HUES6 (cell line): ENCODE measurements around the gene KIF21A.
"Not testable (repeated sequence)": the region's sequence is repeated elsewhere in the genome, so short reads cannot be mapped to it uniquely, and the experiment has no call there.

Experiments used
- H3K27ac ChIP-seq: 2 replicates; pipeline ENCODE4 v1.7.0; 2013; ENCODE audit warnings: low read depth, mild to moderate bottlenecking, low read length, inconsistent platforms
- H3K27me3 ChIP-seq: 2 replicates; pipeline ENCODE4 v1.6.1; 2013; ENCODE audit warnings: low read length; ENCODE audit not compliant: control insufficient read depth, insufficient read depth
- H3K36me3 ChIP-seq: 2 replicates; pipeline ENCODE4 v1.6.1; 2013; ENCODE audit warnings: low read length; ENCODE audit not compliant: control insufficient read depth, insufficient read depth
- H3K4me1 ChIP-seq: 2 replicates; pipeline ENCODE4 v1.6.1; 2013; ENCODE audit warnings: low read length; ENCODE audit not compliant: control insufficient read depth, insufficient read depth
- H3K4me3 ChIP-seq: 2 replicates; pipeline ENCODE4 v1.5.1; 2013; ENCODE audit warnings: low read depth, low read length
- H3K9ac ChIP-seq: one replicate; pipeline ENCODE4 v1.6.1; 2013; ENCODE audit warnings: mild to moderate bottlenecking, low read length
- H3K9me3 ChIP-seq: 2 replicates; pipeline ENCODE4 v1.6.1; 2013; ENCODE audit warnings: low read depth, low read length; ENCODE audit not compliant: control insufficient read depth, insufficient read depth

KIF21A gene

DNA sequence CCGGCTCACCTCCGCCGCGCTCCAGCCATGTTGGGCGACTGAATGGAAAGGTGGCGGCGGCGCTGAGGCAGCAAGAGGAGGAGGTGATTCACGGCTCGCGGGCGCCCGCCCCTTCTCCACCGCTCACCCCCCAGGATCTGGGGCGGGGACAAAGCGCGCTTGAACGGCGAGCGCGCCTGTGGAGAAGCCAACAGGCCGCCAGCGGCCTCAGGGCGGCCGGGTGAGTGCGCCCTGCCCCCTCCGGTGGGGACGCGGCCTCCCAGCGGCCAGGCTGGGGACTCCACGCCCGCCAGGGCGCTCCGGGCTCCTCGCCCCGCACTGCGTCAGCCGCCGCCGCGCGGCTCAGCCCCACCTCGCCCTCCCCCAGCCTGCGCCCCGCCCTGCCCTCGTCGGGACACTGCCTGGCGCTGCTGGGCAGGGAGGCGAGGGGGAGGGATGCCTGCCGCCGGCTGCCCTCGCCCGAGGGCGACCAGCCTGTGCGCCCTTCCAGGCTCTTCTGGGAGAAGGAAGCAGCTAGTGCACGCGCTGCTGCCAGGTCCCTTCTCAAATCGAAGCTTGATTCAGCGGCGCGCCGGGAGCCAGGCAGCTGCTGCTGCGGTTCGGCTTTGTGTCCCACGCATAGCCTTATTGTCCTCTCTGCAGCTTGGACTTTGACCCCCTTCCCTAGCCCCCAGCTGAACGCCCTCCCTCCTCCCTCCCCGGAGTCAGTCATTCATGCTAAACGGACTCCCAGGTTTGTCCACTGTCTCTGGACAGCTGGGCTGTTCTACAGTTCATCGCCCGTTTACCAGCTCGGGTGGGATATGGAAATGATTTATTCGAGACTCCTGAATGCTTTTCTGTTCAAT, at the start of gene KIF21A:
Gene KIF21A, minus strand, starts transcription at position 40 of the 848 bp plus-strand sequence. CDS start 150 bp downstream, outside the sequence.
- H3K4me3 ChIP-seq = peak within 1 kb of the TSS; percentile 71
- peak within 1 kb of the TSS; percentile 81 for H3K9ac ChIP-seq
- H3K27ac ChIP-seq = peak within 1 kb of the TSS; percentile 32; the same call in 1 of the 2 replicates
- peaks cover 23% of the 10 kb centered on the region for H3K4me1 ChIP-seq
- H3K27me3 ChIP-seq = peaks cover 17% of the 10 kb centered on the region
- no peaks in the 10 kb centered on the region for H3K9me3 ChIP-seq
- no peaks in the 10 kb centered on the region for H3K36me3 ChIP-seq

DNA sequence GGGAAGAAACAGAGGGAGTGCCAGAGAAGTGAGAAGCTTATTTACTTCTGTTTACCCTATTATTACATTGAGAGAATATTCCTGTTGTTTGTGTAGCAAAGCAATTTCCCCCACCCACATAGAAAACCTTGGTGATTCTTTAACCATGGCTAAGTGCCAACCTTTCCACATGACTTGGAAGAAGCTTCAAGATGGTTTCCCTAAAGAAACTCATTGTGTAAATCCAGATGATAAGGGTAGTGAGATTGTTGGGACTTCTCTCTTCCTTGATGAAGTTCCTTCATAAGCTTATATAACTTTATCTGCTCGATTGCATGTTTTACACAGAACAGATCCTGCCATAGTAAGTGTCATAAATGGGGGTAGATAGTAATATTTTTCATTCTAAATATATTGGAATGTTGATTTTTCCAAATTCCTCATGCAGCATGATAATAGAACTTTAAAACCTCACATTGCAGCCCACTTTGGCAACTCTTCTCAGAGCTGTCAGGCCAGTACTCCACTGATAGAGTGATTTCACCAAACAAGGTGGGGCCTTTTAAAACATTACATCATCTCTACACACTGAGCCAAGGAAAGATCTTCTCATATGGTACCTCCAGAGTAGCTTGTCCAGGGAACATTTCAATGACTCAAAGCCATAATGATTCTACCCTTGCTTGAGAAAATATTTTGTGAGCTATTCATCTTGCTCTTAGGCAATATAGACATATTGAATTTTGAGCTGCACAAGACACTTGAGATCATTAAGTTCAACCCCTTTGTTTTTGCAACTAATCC, 47.8 kb upstream of the KIF21A start:
- no peak overlapping the region for H3K4me3 ChIP-seq
- no peak overlapping the region for H3K27ac ChIP-seq
- no peaks in the 10 kb centered on the region for H3K4me1 ChIP-seq
- no peaks in the 10 kb centered on the region for H3K27me3 ChIP-seq
- H3K36me3 ChIP-seq = no peaks in the 10 kb centered on the region
- no peak overlapping the region for H3K9ac ChIP-seq
- H3K9me3 ChIP-seq = no peaks in the 10 kb centered on the region

DNA sequence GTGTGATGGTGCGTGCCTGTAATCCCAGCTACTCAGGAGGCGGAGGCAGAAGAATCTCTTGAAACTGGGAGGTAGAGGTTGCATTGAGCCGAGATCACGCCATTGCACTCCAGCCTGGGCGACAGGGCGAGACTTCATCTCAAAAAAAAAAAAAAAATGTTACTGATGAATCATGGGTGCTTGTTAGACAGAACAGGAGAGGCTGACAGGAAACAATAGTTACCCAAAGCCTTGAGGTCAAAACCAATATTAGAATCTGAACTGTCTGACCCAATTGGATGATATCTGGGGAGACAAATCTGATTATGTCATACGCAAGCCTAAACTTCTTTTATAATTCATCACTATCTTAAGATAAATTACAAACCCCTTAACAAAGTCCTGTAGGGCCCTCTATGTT, 40.7 kb upstream of the KIF21A start:
- Histone ChIP-seq H3K4me3 (no peak overlapping the region), H3K27me3 (no peaks in the 10 kb centered on the region), H3K9me3 (no peaks in the 10 kb centered on the region)

DNA sequence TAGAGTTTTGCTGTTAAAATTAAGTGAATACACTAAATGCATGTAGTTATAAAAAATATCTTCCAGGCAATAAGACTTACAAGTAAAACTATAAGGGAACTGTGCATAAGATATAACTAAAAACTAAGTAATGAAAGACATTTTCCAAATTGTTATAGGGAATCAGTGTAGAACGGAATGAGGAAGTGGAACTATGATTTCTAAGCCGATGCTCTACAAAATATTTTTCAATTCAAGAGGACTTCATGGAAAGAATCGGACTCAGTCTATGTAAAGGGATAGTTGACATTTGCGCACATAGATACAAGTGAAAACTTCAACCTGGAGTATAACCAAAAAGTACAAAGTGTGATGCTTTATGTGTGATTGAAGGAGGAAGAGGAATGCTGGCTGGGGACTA, 40.1 kb upstream of the KIF21A start:
- Histone ChIP-seq H3K27me3 (no peaks in the 10 kb centered on the region), H3K9me3 (no peaks in the 10 kb centered on the region), H3K27ac (no peak overlapping the region), H3K36me3 (no peaks in the 10 kb centered on the region), H3K9ac (no peak overlapping the region), H3K4me1 (no peaks in the 10 kb centered on the region), H3K4me3 (no peak overlapping the region)

More for the DNA sequence above, 40.7 kb upstream of the KIF21A start:
- Histone ChIP-seq H3K4me1 (no peaks in the 10 kb centered on the region), H3K9ac (no peak overlapping the region), H3K36me3 (no peaks in the 10 kb centered on the region), H3K27ac (no peak overlapping the region)

DNA sequence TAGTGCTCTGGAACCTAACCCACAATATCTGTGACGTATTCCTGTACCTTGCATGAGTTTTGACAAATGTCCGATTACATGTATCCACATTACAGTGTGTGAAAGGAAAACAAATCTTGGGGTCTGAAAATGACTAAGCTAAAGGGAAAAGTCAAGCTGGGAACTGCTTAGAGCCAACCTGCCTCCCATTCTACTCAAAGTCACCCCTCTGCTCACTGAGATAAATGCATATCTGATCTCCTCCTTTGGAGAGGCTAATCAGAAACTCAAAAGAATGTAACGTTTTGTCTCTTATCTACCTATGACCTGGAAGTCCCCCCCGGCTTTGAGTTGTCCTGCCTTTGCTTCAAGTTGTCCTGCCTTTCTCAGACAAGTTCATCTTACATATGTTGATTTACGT, 34.0 kb upstream of the KIF21A start:
- Histone ChIP-seq H3K36me3 (no peaks in the 10 kb centered on the region), H3K4me1 (no peaks in the 10 kb centered on the region), H3K9ac (no peak overlapping the region), H3K27me3 (no peaks in the 10 kb centered on the region), H3K4me3 (no peak overlapping the region), H3K27ac (no peak overlapping the region), H3K9me3 (peaks cover 8% of the 10 kb centered on the region; the same call in 1 of the 2 replicates)

DNA sequence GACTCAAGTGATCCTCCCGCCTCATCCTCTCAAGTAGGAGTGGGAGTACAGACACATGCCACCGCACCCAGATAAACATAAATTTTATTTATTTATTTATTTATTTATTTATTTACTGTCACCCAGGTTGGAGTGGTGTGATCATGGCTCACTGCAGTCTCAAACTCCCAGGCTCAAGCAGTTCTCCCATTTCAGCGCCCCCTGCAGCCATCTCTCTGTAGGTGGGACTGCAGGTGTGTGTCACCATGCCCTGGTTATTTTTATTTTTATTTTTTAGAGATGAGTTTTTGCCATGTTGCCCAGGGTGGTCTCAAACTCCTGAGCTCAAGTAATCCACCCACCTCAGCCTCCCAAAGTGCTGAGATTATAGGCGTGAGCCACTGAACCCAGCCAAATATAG, 33.2 kb upstream of the KIF21A start:
- Histone ChIP-seq H3K4me1 (no peaks in the 10 kb centered on the region), H3K36me3 (no peaks in the 10 kb centered on the region), H3K27ac (no peak overlapping the region), H3K9ac (no peak overlapping the region), H3K4me3 (no peak overlapping the region), H3K27me3 (no peaks in the 10 kb centered on the region), H3K9me3 (peaks cover 8% of the 10 kb centered on the region; the same call in 1 of the 2 replicates)

- H3K9me3 ChIP-seq, H3K27me3 ChIP-seq, H3K4me3 ChIP-seq, H3K9ac ChIP-seq, H3K27ac ChIP-seq, H3K4me1 ChIP-seq, H3K36me3 ChIP-seq: not testable (repeated sequence)
Measured at GRCh38 chr12:39475136-39475535, 32.2 kb upstream of the KIF21A start.

- H3K4me1 ChIP-seq = no peaks in the 10 kb centered on the region
- H3K9ac ChIP-seq = no peak overlapping the region
- no peaks in the 10 kb centered on the region for H3K9me3 ChIP-seq
- H3K27ac ChIP-seq = no peak overlapping the region
- H3K4me3 ChIP-seq = no peak overlapping the region
- H3K36me3 ChIP-seq = no peaks in the 10 kb centered on the region
- H3K27me3 ChIP-seq = no peaks in the 10 kb centered on the region
Measured at GRCh38 chr12:39467432-39467870, 24.5 kb upstream of the KIF21A start.

- Histone ChIP-seq H3K36me3 (no peaks in the 10 kb centered on the region), H3K9me3 (no peaks in the 10 kb centered on the region), H3K27ac (no peak overlapping the region), H3K9ac (no peak overlapping the region), H3K4me1 (no peaks in the 10 kb centered on the region), H3K4me3 (no peak overlapping the region), H3K27me3 (no peaks in the 10 kb centered on the region)
Measured at GRCh38 chr12:39464976-39465695, 22.2 kb upstream of the KIF21A start.

- no peak overlapping the region for H3K27ac ChIP-seq
- H3K9me3 ChIP-seq = no peaks in the 10 kb centered on the region
- H3K9ac ChIP-seq = no peak overlapping the region
- H3K4me1 ChIP-seq = no peaks in the 10 kb centered on the region
- H3K36me3 ChIP-seq = no peaks in the 10 kb centered on the region
- no peak overlapping the region for H3K4me3 ChIP-seq
- H3K27me3 ChIP-seq = no peaks in the 10 kb centered on the region
Measured at GRCh38 chr12:39461059-39461458, 18.1 kb upstream of the KIF21A start.
